Spinal cord (tissue), 10 donors: Measurements from ENCODE around the gene ARHGAP12. TPM values are rescaled to one million over a fixed set of nuclear protein-coding genes. Genes with fewer than 3 reads are reported as not detected.
"Not testable (repeated sequence)": the region's sequence is repeated elsewhere in the genome, so short reads cannot be mapped to it uniquely, and the experiment has no call there.

Source experiments
- DNase-seq, 6 donors: peaks; one replicate each; pipeline versions ENCODE4 v3.0.0 to v3.0.0-alpha.2; 2013 to 2015; ENCODE audit warnings: low spot score in 6 of 6, low read depth in 4 of 6
- H3K27ac ChIP-seq: one replicate; pipeline ENCODE4 v1.5.1; 2013; ENCODE audit warnings: low read depth, low read length, control low read depth
- H3K27me3 ChIP-seq: one replicate; pipeline ENCODE4 v1.6.1; 2013; ENCODE audit warnings: low read length; ENCODE audit not compliant: control insufficient read depth, insufficient read depth
- H3K36me3 ChIP-seq: one replicate; pipeline ENCODE4 v1.6.1; 2013; ENCODE audit warnings: low read length; ENCODE audit not compliant: control insufficient read depth, insufficient read depth
- H3K4me1 ChIP-seq: one replicate; pipeline ENCODE4 v1.6.1; 2013; ENCODE audit warnings: low read length; ENCODE audit not compliant: control insufficient read depth, insufficient read depth
- H3K4me3 ChIP-seq: one replicate; pipeline ENCODE4 v1.5.1; 2013; ENCODE audit warnings: low read depth, low read length, control low read depth
- H3K9me3 ChIP-seq: one replicate; pipeline ENCODE4 v1.6.1; 2013; ENCODE audit warnings: low read length; ENCODE audit not compliant: control insufficient read depth, insufficient read depth
- WGBS: methylation state at CpG from one replicate; pipeline ENCODE4 v1.1.5; 2013; ENCODE audit warnings: missing lambda C conversion rate; ENCODE audit not compliant: insufficient coverage; 5-methylcytosine and 5-hydroxymethylcytosine counted together
- long read RNA-seq, 4 donors: transcript quantifications; one replicate each; lab custom pipeline, GENCODE V29; 2026
- polyA plus RNA-seq, 2 donors: library from polyadenylated mRNA; unstranded; fragments of 120-200 nt; gene quantifications; one replicate each; pipeline ENCODE4 v1.2.1, GENCODE V29; 2013; ENCODE audit not compliant: insufficient read length in 2 of 2
- total RNA-seq, 2 donors: library from RNA; depleted of rRNA in 1 of 2; stranded (reverse); fragments of 120-200 nt in 1 of 2; fragments of >200 nt in 1 of 2; gene quantifications; one replicate each; pipeline versions ENCODE4 v1.2.3 to v1.2.4, GENCODE V29; 2013 to 2014
- donor health status: healthy.

ARHGAP12 gene
- total RNA-seq = 10 to 100 TPM; 60.7 to 87.2 TPM
- 10 to 100 TPM; 40.0 to 45.4 TPM for polyA plus RNA-seq
- long read RNA-seq, donor 1, full-length matches to known transcripts = 6 of 16 reads
- long read RNA-seq, donor 1, partial matches to known transcripts = 10 of 16 reads
- long read RNA-seq, donor 1, other reads (novel, unspliced or antisense) = 0 of 16 reads
- long read RNA-seq, donor 2 = 0 reads
- long read RNA-seq, donor 3, full-length matches to known transcripts = 1 of 1 reads
- long read RNA-seq, donor 3, partial matches to known transcripts = 0 of 1 reads
- long read RNA-seq, donor 3, other reads (novel, unspliced or antisense) = 0 of 1 reads
- long read RNA-seq, donor 4, partial matches to known transcripts = 0 of 2 reads
- long read RNA-seq, donor 4, other reads (novel, unspliced or antisense) = 0 of 2 reads

DNA sequence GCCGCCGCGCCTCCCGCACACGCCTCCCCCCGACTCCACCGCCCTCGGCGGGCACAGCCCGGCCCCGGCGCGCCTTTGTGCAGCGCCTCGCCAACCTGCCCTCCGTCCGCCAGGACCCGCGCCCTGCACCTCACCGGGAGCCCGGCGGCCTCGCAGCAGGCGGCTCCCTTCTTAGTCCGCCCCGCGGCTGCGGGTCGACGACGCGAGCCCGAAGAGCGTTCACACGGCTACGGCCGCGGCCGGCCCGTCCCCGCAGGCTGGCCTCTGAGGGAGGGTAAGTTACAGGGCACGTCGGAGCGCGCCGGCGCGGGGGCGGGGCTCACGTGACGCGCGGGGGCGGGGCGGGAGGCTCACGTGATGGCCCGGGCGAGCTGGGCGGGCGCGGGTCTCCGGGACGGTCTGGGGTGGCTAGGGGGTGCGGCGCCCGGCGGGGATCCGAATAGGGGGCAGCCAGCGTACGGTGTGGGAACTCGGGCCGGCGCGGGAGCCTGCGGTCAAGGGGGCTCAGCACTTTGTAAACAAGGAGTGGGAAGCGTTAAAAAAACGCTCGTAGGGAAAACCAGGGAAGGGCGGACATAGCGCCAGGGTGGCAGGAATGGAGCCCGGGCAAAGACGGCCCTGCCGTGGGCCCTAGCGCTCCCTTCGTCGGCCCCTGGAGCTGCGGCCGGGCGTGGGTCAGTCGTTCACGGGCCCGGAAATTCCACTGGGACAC lies at the start of gene ARHGAP12:
Gene ARHGAP12 (minus strand): TSS at position 283 of the 712 bp plus-strand sequence. CDS start 19,976 bp downstream, outside the sequence.
- Histone ChIP-seq H3K27me3 (no peaks in the 10 kb centered on the region), H3K36me3 (no peaks in the 10 kb centered on the region), H3K9me3 (no peaks in the 10 kb centered on the region), H3K27ac (peak within 1 kb of the TSS; percentile 95), H3K4me3 (peak within 1 kb of the TSS; percentile 91), H3K4me1 (peaks cover 10% of the 10 kb centered on the region)
- peak in 5 of 6 donors; percentile 79 to 96 (median 83) for DNase-seq
- WGBS = under 1% methylated on average over 90 of the region's 92 CpGs

- H3K27me3 ChIP-seq = no peaks in the 10 kb centered on the region
- no peak for DNase-seq
- no peaks in the 10 kb centered on the region for H3K36me3 ChIP-seq
- no peak overlapping the region for H3K4me3 ChIP-seq
- H3K9me3 ChIP-seq = no peaks in the 10 kb centered on the region
- H3K27ac ChIP-seq = no peak overlapping the region
- no peaks in the 10 kb centered on the region for H3K4me1 ChIP-seq
- WGBS = no CpG with 5 or more reads among the region's 2 CpGs
These were observed 49.5 kb upstream of the ARHGAP12 start for GRCh38 chr10:31978156-31978483.

- Histone ChIP-seq H3K4me3 (no peak overlapping the region), H3K4me1 (no peaks in the 10 kb centered on the region), H3K27me3 (no peaks in the 10 kb centered on the region), H3K36me3 (no peaks in the 10 kb centered on the region), H3K9me3 (no peaks in the 10 kb centered on the region), H3K27ac (no peak overlapping the region)
- 80% methylated on average over 1 of the region's 5 CpGs for whole genome bisulfite sequencing
- DNase-seq = peak in 1 of 6 donors; percentile 21
These were observed 49.0 kb upstream of the ARHGAP12 start for GRCh38 chr10:31977440-31978155.

DNA sequence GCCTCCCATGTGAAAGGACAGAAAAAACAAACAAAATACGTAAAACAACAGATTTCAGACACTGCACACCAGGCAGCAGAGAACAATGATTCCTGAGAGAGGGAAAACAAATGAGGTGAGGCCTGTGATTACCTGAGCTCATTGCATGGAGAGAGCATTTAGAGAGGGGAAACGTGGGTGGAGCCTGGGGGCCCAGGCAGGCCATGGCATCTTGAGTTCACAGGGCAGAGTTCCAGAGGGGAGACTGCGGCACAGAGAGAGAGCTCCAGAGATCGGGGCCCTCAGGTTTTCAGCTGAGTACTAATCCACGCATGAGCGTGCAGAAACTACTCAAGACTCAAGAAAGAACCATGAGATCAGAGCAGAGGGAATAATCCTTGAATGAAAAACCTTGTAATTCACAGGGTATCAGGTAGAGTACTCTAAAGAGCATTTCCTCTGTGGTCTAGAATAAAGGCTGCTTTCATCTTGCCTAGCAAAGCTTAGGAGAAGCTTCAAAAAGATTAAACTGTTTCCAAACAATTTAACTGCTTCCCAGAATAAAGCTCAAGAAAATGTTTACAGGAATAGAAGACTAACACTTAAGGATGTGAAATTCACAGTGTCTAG lies 46.6 kb upstream of the ARHGAP12 start:
- Histone ChIP-seq H3K9me3 (no peaks in the 10 kb centered on the region), H3K27ac (no peak overlapping the region), H3K4me1 (no peaks in the 10 kb centered on the region), H3K4me3 (no peak overlapping the region), H3K36me3 (no peaks in the 10 kb centered on the region), H3K27me3 (no peaks in the 10 kb centered on the region)
- DNase-seq = no peak
- WGBS = 85% methylated on average over 6 of the region's 6 CpGs

GRCh38 chr10:31974434-31975124 lies 45.9 kb upstream of the ARHGAP12 start:
- no peak overlapping the region for H3K4me3 ChIP-seq
- no peaks in the 10 kb centered on the region for H3K9me3 ChIP-seq
- no peaks in the 10 kb centered on the region for H3K36me3 ChIP-seq
- no peak for DNase-seq
- WGBS = 93% methylated on average over 2 of the region's 4 CpGs
- no peaks in the 10 kb centered on the region for H3K27me3 ChIP-seq
- no peak overlapping the region for H3K27ac ChIP-seq
- no peaks in the 10 kb centered on the region for H3K4me1 ChIP-seq

- no peaks in the 10 kb centered on the region for H3K9me3 ChIP-seq
- no peaks in the 10 kb centered on the region for H3K4me1 ChIP-seq
- 96% methylated on average over 9 of the region's 9 CpGs for WGBS
- no peaks in the 10 kb centered on the region for H3K36me3 ChIP-seq
- no peak overlapping the region for H3K4me3 ChIP-seq
- no peak overlapping the region for H3K27ac ChIP-seq
- DNase-seq = no peak
- no peaks in the 10 kb centered on the region for H3K27me3 ChIP-seq
These were observed 43.9 kb upstream of the ARHGAP12 start for GRCh38 chr10:31972519-31973041.

DNA sequence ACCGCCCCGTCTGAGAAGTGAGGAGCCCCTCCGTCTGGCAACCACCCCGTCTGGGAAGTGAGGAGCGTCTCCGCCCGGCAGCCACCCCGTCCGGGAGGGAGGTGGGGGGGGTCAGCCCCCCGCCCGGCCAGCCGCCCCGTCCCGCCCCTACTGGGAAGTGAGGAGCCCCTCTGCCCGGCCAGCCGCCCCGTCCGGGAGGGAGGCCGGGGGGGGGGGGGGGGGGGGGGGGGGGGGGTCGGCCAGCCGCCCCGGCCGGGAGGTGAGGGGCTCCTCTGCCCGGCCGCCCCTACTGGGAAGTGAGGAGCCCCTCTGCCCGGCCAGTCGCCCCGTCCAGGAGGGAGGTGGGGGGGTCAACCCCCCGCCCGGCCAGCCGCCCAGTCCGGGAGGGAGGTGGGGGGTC lies 41.2 kb upstream of the ARHGAP12 start:
- no CpG with 5 or more reads among the region's 32 CpGs for WGBS
- H3K36me3 ChIP-seq, H3K27ac ChIP-seq, H3K4me3 ChIP-seq, H3K9me3 ChIP-seq, H3K4me1 ChIP-seq, H3K27me3 ChIP-seq, DNase-seq: not testable (repeated sequence)

DNA sequence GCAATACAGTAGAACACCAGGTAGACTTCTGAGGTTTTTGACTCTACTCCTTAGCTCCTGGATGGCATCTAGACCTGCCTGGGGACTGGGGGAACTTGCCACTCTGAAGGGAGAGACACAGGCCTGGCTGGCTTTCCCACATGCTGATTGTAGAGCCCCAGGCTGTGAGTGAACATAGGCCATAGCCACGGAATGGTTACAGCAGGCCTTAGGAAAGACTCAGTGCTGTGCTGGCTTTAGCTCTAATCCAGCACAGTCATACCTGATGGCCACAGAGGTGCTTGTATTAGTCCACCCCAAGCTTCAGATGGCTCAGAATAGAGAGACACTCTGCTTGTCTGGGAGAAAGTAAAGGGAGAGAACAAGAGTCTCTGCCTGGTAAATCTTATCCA lies 35.0 kb upstream of the ARHGAP12 start:
- DNase-seq = no peak
- Histone ChIP-seq H3K4me3 (no peak overlapping the region), H3K36me3 (no peaks in the 10 kb centered on the region), H3K4me1 (no peaks in the 10 kb centered on the region), H3K9me3 (no peaks in the 10 kb centered on the region), H3K27me3 (no peaks in the 10 kb centered on the region), H3K27ac (no peak overlapping the region)
- no CpG with 5 or more reads among the region's 1 CpG for WGBS
